ENCODE results near the gene G3BP2. TPM values are rescaled to one million over a fixed set of nuclear protein-coding genes. Genes with fewer than 3 reads are reported as not detected.
"Not testable (repeated sequence)": the region's sequence is repeated elsewhere in the genome, so short reads cannot be mapped to it uniquely, and the experiment has no call there.

The G3BP2 gene
- total RNA-seq: 10 to 100 TPM; 51.5 to 90.2 (median 65.1) TPM

- H3K27me3 ChIP-seq: no peaks in the 10 kb centered on the region
- intact Hi-C loops (cut with DNase I): loop anchor here (5.0 kb wide), 1 partner anchor 49 kb away; the partner anchor contains the start of gene USO1
- 0% methylated on average over 18 to 26 of the region's 83 CpGs for WGBS, 2 donors
Measured at GRCh38 chr4:75673027-75673958, at the start of gene G3BP2. TSS of gene G3BP2 (minus strand) at chr4:75673411. CDS start at chr4:75662025, 11,386 bp downstream.

GRCh38 chr4:75722417-75722816 is 49.2 kb upstream of the G3BP2 start:
- Histone ChIP-seq H3K27ac (peak overlapping the region in 2 of 4 donors; percentile 100), H3K36me3 (no peaks in the 10 kb centered on the region), H3K4me1 (peaks cover 10 to 59% (median 24%) of the 10 kb centered on the region in 3 donors), H3K9me3 (no peaks in the 10 kb centered on the region), H3K27me3 (no peaks in the 10 kb centered on the region), H3K4me3 (no peak overlapping the region)
- intact Hi-C loops (cut with DNase I): loop anchor here (5.0 kb wide), 1 partner anchor 50 kb away; the partner anchor contains the start of gene G3BP2
- WGBS, 2 donors: 51 to 60% methylated on average over 3 of the region's 3 CpGs
- TF ChIP-seq POLR2A (IDR thresholded peaks at IDR 0.05) (no peak), CTCF (IDR thresholded peaks at IDR 0.05) (no peak)
- no peak for DNase-seq

More at GRCh38 chr4:75673027-75673958, at the start of gene G3BP2:
- peaks cover 23 to 53% (median 24%) of the 10 kb centered on the region in 3 donors for H3K4me1 ChIP-seq
- TF ChIP-seq CTCF (IDR thresholded peaks at IDR 0.05): peak in 1 of 6 experiments; percentile 9
- peak in 3 of 4 donors; percentile 72 to 96 (median 88) for TF ChIP-seq POLR2A (IDR thresholded peaks at IDR 0.05)
- no peaks in the 10 kb centered on the region for H3K9me3 ChIP-seq
- H3K27ac ChIP-seq: peak within 1 kb of the TSS; percentile 90 to 97 (median 94)
- H3K36me3 ChIP-seq: no peaks in the 10 kb centered on the region
- H3K4me3 ChIP-seq: peak within 1 kb of the TSS; percentile 63 to 89 (median 84)
- DNase-seq: peak; percentile 93

DNA sequence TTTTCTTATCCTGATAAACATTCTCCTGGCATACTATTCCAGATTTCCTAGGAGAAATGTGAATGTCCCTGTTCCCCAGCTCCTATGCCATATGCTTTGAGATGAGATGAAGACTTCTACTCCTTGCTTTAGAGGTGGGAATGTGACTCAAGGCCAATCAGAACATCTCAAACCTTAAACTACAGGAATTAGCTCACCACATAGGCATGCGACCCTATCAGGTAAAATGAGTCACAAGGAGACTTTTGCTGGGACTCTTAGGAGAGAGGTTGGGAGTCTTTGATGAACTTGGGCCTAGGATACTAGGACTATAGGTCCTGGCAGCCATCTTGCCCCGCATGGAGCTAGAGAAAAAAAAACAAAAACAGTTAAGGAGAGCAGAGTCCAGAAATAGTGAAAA is 45.3 kb upstream of the G3BP2 start:
- no peaks in the 10 kb centered on the region for H3K36me3 ChIP-seq
- H3K27ac ChIP-seq: no peak overlapping the region
- 82 to 92% methylated on average over 2 of the region's 2 CpGs for WGBS, 2 donors
- no peaks in the 10 kb centered on the region for H3K9me3 ChIP-seq
- TF ChIP-seq CTCF (IDR thresholded peaks at IDR 0.05) (no peak), POLR2A (IDR thresholded peaks at IDR 0.05) (no peak)
- peaks cover 8 to 50% (median 13%) of the 10 kb centered on the region in 3 donors for H3K4me1 ChIP-seq
- intact Hi-C loops (cut with DNase I): no loop called here
- H3K27me3 ChIP-seq: no peaks in the 10 kb centered on the region
- no peak overlapping the region for H3K4me3 ChIP-seq
- DNase-seq: no peak

GRCh38 chr4:75717408-75717807 is 44.2 kb upstream of the G3BP2 start:
- Histone ChIP-seq H3K36me3 (no peaks in the 10 kb centered on the region), H3K27ac (peak overlapping the region in 1 of 4 donors; percentile 37), H3K4me1 (peaks cover 0 to 38% (median 6%) of the 10 kb centered on the region in 3 donors), H3K9me3 (no peaks in the 10 kb centered on the region), H3K27me3 (no peaks in the 10 kb centered on the region), H3K4me3 (no peak overlapping the region)
- WGBS, 2 donors: 29 to 33% methylated on average over 1 of the region's 1 CpG
- DNase-seq: no peak
- TF ChIP-seq CTCF (IDR thresholded peaks at IDR 0.05) (no peak), POLR2A (IDR thresholded peaks at IDR 0.05) (no peak)
- intact Hi-C loops (cut with DNase I): no loop called here

GRCh38 chr4:75716054-75716453 is 42.8 kb upstream of the G3BP2 start:
- intact Hi-C loops (cut with DNase I); H3K9me3 ChIP-seq: not testable (repeated sequence)
- WGBS, 2 donors: 97 to 100% methylated on average over 1 to 3 of the region's 3 CpGs

More at GRCh38 chr4:75716054-75716453, 42.8 kb upstream of the G3BP2 start:
- not testable (repeated sequence) for DNase-seq, H3K36me3 ChIP-seq, H3K4me3 ChIP-seq, H3K27ac ChIP-seq, H3K27me3 ChIP-seq
- peaks cover 0 to 30% (median 6%) of the 10 kb centered on the region in 3 donors for H3K4me1 ChIP-seq

Measured in esophagus squamous epithelium (tissue), 5 donors.